OCI-LY1 (cell line): ENCODE results near the gene AGAP1.

Experiments
- EZH2 ChIP-seq: fragments of 200-600 bp; sonication (generic), shearing (Covaris generic); IDR thresholded peaks from 2 replicates; pipeline ENCODE4 v1.8.0; 2017; ENCODE audit warnings: borderline replicate concordance, mixed run types, mild to moderate bottlenecking, antibody characterized with exemption, low read length, moderate library complexity, mixed read lengths
- TF ChIP-seq, protein P1 (sequence below): fragments of 200-600 bp; sonication (generic), shearing (Covaris generic); IDR thresholded peaks from 2 replicates; pipeline ENCODE4 v1.5.1; 2017; ENCODE audit warnings: mild to moderate bottlenecking, antibody characterized with exemption, low read length, moderate library complexity, mixed read lengths

DNA sequence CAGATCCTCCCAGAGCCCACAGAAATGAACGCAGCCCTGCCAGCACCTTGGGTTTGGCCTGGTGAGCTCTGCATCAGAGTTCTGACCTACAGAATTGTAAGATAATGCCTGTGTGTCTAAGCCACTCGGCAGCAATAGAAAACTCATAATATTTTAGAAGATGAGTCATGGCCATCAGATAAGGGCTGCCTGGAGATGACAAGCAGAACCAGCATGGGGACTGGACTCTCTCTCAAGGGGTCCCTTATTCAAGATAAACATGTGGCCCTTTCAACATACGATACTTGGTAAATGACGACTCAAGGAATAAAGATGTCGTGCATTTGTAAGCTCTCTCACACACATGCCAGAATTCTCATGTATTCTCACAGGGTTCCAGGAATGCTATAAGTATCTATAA lies 8.5 kb upstream of the AGAP1 start:
- TF ChIP-seq, protein P1, sequence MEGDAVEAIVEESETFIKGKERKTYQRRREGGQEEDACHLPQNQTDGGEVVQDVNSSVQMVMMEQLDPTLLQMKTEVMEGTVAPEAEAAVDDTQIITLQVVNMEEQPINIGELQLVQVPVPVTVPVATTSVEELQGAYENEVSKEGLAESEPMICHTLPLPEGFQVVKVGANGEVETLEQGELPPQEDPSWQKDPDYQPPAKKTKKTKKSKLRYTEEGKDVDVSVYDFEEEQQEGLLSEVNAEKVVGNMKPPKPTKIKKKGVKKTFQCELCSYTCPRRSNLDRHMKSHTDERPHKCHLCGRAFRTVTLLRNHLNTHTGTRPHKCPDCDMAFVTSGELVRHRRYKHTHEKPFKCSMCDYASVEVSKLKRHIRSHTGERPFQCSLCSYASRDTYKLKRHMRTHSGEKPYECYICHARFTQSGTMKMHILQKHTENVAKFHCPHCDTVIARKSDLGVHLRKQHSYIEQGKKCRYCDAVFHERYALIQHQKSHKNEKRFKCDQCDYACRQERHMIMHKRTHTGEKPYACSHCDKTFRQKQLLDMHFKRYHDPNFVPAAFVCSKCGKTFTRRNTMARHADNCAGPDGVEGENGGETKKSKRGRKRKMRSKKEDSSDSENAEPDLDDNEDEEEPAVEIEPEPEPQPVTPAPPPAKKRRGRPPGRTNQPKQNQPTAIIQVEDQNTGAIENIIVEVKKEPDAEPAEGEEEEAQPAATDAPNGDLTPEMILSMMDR = no peak
- TF ChIP-seq EZH2 = no peak
